Gastrocnemius medialis (tissue), 4 donors: ENCODE measurements around the gene HFE.

Experiments
- POLR2A ChIP-seq, 2 donors: fragments of 450-650 bp; IDR thresholded peaks; one replicate each; pipeline ENCODE4 v1.6.1; 2017; ENCODE audit warnings: antibody characterized with exemption in 2 of 2, mild to moderate bottlenecking in 2 of 2, moderate library complexity in 2 of 2
- TF ChIP-seq, protein P1 (sequence below), 5 experiments: fragments of 450-650 bp in 3 of 5; fragments of 200-600 bp in 2 of 5; sonication (generic) in 2 of 5; IDR thresholded peaks in 4 of 5; conservative IDR thresholded peaks in 1 of 5; 1 replicate in 4 of 5; 2 replicates in 1 of 5; pipeline ENCODE4 v1.5.1; 2016 to 2019; ENCODE audit warnings: antibody characterized with exemption in 5 of 5, mild to moderate bottlenecking in 3 of 5, moderate library complexity in 3 of 5

DNA sequence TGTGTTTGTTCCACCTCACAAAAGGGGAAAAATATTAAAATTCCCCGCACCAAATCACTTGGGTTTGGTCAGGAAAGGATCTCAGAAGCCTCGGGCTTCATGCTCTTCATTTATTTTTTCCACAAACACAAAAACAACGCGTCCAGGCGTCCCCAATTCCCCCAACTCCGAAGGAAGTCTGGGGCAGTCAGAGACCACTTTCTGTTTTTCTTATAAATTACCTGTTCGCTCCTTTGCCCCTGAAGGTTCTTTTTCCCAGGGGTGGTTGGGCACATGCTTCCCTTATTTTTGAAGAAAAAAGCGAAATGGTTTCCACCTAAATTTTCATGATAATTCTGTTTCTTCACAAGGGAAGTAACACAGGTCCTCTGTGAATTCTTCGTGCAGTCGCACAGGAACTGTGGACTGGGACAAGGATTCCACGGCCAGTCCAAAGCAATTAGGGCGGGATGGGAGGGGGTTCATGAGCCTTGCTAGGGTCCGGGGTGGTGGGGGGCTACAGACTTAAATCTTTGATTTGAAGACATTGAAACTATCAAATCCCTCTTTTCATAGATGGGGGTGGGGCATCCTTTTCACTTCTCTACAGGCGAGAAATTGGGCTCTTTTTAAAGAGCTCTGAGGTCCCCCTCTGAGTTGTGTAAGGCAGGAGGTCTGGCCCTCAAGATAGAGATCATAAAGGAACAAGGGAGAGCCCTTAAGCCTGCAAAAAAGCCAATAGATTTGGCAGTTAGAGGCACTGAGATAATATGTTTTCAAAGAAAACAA, 30.5 kb upstream of the HFE start:
- TF ChIP-seq, protein P1, sequence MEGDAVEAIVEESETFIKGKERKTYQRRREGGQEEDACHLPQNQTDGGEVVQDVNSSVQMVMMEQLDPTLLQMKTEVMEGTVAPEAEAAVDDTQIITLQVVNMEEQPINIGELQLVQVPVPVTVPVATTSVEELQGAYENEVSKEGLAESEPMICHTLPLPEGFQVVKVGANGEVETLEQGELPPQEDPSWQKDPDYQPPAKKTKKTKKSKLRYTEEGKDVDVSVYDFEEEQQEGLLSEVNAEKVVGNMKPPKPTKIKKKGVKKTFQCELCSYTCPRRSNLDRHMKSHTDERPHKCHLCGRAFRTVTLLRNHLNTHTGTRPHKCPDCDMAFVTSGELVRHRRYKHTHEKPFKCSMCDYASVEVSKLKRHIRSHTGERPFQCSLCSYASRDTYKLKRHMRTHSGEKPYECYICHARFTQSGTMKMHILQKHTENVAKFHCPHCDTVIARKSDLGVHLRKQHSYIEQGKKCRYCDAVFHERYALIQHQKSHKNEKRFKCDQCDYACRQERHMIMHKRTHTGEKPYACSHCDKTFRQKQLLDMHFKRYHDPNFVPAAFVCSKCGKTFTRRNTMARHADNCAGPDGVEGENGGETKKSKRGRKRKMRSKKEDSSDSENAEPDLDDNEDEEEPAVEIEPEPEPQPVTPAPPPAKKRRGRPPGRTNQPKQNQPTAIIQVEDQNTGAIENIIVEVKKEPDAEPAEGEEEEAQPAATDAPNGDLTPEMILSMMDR (IDR thresholded peaks at IDR 0.05 in 4 of 5, conservative IDR thresholded peaks at IDR 0.05 in 1 of 5), result no peak
- no peak for TF ChIP-seq POLR2A (IDR thresholded peaks at IDR 0.05)
